ENCODE measurements around the gene SYNPO2.

DNA sequence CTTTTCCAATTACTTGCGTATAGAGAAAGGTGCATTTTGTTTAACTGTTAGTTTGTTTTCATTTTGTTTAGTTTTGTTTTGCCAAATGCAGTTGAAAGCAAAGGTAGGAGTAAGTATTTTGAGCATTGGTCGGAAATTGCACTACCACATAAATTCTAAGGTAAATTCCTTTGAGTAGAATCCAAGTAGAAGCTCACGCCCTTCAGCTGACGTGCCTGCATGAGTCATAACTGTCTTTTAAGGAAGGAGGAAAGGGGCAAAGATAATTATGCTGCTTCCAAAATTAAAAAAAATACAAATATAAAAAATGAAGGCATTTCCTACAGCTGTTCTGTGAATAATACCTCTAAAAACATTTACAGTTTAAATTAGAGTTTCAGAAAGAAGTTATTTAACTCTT is 136.8 kb downstream of the SYNPO2 start:
- TF ChIP-seq, protein P1, sequence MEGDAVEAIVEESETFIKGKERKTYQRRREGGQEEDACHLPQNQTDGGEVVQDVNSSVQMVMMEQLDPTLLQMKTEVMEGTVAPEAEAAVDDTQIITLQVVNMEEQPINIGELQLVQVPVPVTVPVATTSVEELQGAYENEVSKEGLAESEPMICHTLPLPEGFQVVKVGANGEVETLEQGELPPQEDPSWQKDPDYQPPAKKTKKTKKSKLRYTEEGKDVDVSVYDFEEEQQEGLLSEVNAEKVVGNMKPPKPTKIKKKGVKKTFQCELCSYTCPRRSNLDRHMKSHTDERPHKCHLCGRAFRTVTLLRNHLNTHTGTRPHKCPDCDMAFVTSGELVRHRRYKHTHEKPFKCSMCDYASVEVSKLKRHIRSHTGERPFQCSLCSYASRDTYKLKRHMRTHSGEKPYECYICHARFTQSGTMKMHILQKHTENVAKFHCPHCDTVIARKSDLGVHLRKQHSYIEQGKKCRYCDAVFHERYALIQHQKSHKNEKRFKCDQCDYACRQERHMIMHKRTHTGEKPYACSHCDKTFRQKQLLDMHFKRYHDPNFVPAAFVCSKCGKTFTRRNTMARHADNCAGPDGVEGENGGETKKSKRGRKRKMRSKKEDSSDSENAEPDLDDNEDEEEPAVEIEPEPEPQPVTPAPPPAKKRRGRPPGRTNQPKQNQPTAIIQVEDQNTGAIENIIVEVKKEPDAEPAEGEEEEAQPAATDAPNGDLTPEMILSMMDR (IDR thresholded peaks at IDR 0.05 in 8 of 11, conservative IDR thresholded peaks at IDR 0.05 in 3 of 11), result no peak
- no peak for TF ChIP-seq POLR2AphosphoS5 (IDR thresholded peaks at IDR 0.05)
